Stimulated activated CD8-positive, alpha-beta memory T cell treated with anti-CD3 and anti-CD28 coated beads, Interleukin-12 subunit alpha, Interleukin-12 subunit beta, amount 100 ng/mL, for 24 hours (primary cell): ENCODE data around the gene SESN1.

Source experiments
- DNase-seq: peaks from one replicate; pipeline ENCODE4 v3.0.0-alpha.2; 2020; ENCODE audit errors: extremely low read depth

Gene SESN1

GRCh38 chr6:108940741-108941140 lies 153.9 kb downstream of the SESN1 start:
- no peak for DNase-seq

- no peak for DNase-seq
Observed at GRCh38 chr6:108937170-108937569, 157.5 kb downstream of the SESN1 start.
